Mesendoderm (in vitro differentiated cells): ENCODE data around the gene OSMR.

ENCODE experiments used
- DNase-seq: peaks from one replicate; pipeline ENCODE4 v3.0.0; 2013
- H2AK5ac ChIP-seq: 2 replicates; pipeline ENCODE4 v1.6.1; 2013; ENCODE audit warnings: low read length, inconsistent platforms
- H2BK120ac ChIP-seq: 2 replicates; pipeline ENCODE4 v1.6.1; 2013; ENCODE audit warnings: low read depth, mild to moderate bottlenecking, low read length, moderate library complexity, mixed read lengths
- H2BK15ac ChIP-seq: replicated peaks from 2 replicates; pipeline ENCODE4 v1.6.1; 2013; ENCODE audit warnings: low read depth, mild to moderate bottlenecking, moderate library complexity
- H2BK5ac ChIP-seq: 2 replicates; pipeline ENCODE4 v1.6.1; 2013; ENCODE audit warnings: low read length, inconsistent platforms
- H3K18ac ChIP-seq: 2 replicates; pipeline ENCODE4 v1.6.1; 2013; ENCODE audit warnings: mild to moderate bottlenecking, low read length, mixed read lengths
- H3K23ac ChIP-seq: one replicate; pipeline ENCODE4 v1.6.1; 2013; ENCODE audit warnings: low read length
- H3K27ac ChIP-seq: 2 replicates; pipeline ENCODE4 v1.5.1; 2013; ENCODE audit warnings: low read depth, mild to moderate bottlenecking, inconsistent platforms, low read length, moderate library complexity
- H3K27me3 ChIP-seq: 2 replicates; pipeline ENCODE4 v1.6.1; 2013; ENCODE audit warnings: low read length, control low read depth, mild to moderate bottlenecking, inconsistent platforms; ENCODE audit not compliant: insufficient read depth, poor library complexity
- H3K36me3 ChIP-seq: 2 replicates; pipeline ENCODE4 v1.6.1; 2013; ENCODE audit warnings: low read length, inconsistent platforms; ENCODE audit not compliant: control insufficient read depth, insufficient read depth
- H3K4ac ChIP-seq: one replicate; pipeline ENCODE4 v1.6.1; 2013; ENCODE audit warnings: low read depth, mild to moderate bottlenecking, low read length, moderate library complexity
- H3K4me1 ChIP-seq: 2 replicates; pipeline ENCODE4 v1.6.1; 2013; ENCODE audit warnings: low read depth, low read length, inconsistent platforms; ENCODE audit not compliant: control insufficient read depth
- H3K4me2 ChIP-seq: 2 replicates; pipeline ENCODE4 v1.6.1; 2013; ENCODE audit warnings: low read length
- H3K4me3 ChIP-seq: 2 replicates; pipeline ENCODE4 v1.5.1; 2013; ENCODE audit warnings: mild to moderate bottlenecking, low read length
- H3K56ac ChIP-seq: one replicate; pipeline ENCODE4 v1.6.1; 2013; ENCODE audit warnings: low read length
- H3K79me1 ChIP-seq: 2 replicates; pipeline ENCODE4 v1.6.1; 2013; ENCODE audit warnings: low read length, inconsistent platforms
- H3K79me2 ChIP-seq: 2 replicates; pipeline ENCODE4 v1.6.1; 2013; ENCODE audit warnings: mild to moderate bottlenecking, low read length; ENCODE audit not compliant: control insufficient read depth, insufficient read depth
- H3K9ac ChIP-seq: 2 replicates; pipeline ENCODE4 v1.6.1; 2013; ENCODE audit warnings: low read length, inconsistent platforms
- H4K5ac ChIP-seq: one replicate; pipeline ENCODE4 v1.6.1; 2013; ENCODE audit warnings: low read length
- H4K8ac ChIP-seq: one replicate; pipeline ENCODE4 v1.6.1; 2013; ENCODE audit warnings: low read depth, mild to moderate bottlenecking, control low read depth, low read length, moderate library complexity
- WGBS: extraction: QIAGEN DNeasy Blood & Tissue Kit; methylation state at CpG from one replicate; pipeline ENCODE4 v1.1.7; 2013; ENCODE audit warnings: low lambda C conversion rate, missing lambda C conversion rate; ENCODE audit not compliant: insufficient coverage; ENCODE audit errors: extremely low coverage; 5-methylcytosine and 5-hydroxymethylcytosine counted together

Gene OSMR

GRCh38 chr5:38832810-38833209, 13.0 kb upstream of the OSMR start:
- Histone ChIP-seq H4K5ac (no peak overlapping the region), H3K27me3 (no peaks in the 10 kb centered on the region), H2BK15ac (no peak overlapping the region), H2BK5ac (no peak overlapping the region), H3K23ac (no peak overlapping the region), H3K4ac (no peak overlapping the region), H3K4me3 (no peak overlapping the region), H2AK5ac (no peak overlapping the region), H4K8ac (no peak overlapping the region), H3K18ac (no peak overlapping the region), H2BK120ac (no peak overlapping the region), H3K79me2 (no peaks in the 10 kb centered on the region), H3K9ac (no peak overlapping the region), H3K36me3 (no peaks in the 10 kb centered on the region), H3K56ac (no peak overlapping the region), H3K4me2 (no peak overlapping the region), H3K79me1 (no peaks in the 10 kb centered on the region), H3K27ac (no peak overlapping the region), H3K4me1 (peaks cover 3% of the 10 kb centered on the region)
- DNase-seq, result no peak
- WGBS, result no CpG with 5 or more reads among the region's 4 CpGs

- Histone ChIP-seq H3K27me3 (no peaks in the 10 kb centered on the region), H4K8ac (no peak overlapping the region), H3K4ac (no peak overlapping the region), H3K79me1 (no peaks in the 10 kb centered on the region), H2AK5ac (no peak overlapping the region), H2BK120ac (no peak overlapping the region), H2BK15ac (no peak overlapping the region), H3K9ac (no peak overlapping the region), H3K27ac (no peak overlapping the region), H2BK5ac (no peak overlapping the region), H3K4me1 (peaks cover 3% of the 10 kb centered on the region), H3K4me2 (no peak overlapping the region), H3K4me3 (no peak overlapping the region), H4K5ac (no peak overlapping the region), H3K79me2 (no peaks in the 10 kb centered on the region), H3K23ac (no peak overlapping the region), H3K56ac (no peak overlapping the region), H3K18ac (no peak overlapping the region), H3K36me3 (no peaks in the 10 kb centered on the region)
- DNase-seq, result peak; percentile 37
- WGBS, result no CpG with 5 or more reads among the region's 2 CpGs
Observed at GRCh38 chr5:38835887-38836286, 9.9 kb upstream of the OSMR start.

- Histone ChIP-seq H3K79me1 (no peaks in the 10 kb centered on the region), H3K36me3 (no peaks in the 10 kb centered on the region), H3K4me3 (no peak overlapping the region), H3K4me1 (no peaks in the 10 kb centered on the region), H3K4ac (no peak overlapping the region), H3K9ac (no peak overlapping the region), H2BK15ac (no peak overlapping the region), H4K8ac (no peak overlapping the region), H3K27ac (no peak overlapping the region), H4K5ac (no peak overlapping the region), H3K27me3 (no peaks in the 10 kb centered on the region), H3K18ac (no peak overlapping the region), H3K79me2 (no peaks in the 10 kb centered on the region), H2AK5ac (no peak overlapping the region), H3K23ac (no peak overlapping the region), H3K4me2 (no peak overlapping the region), H2BK120ac (no peak overlapping the region), H3K56ac (no peak overlapping the region), H2BK5ac (no peak overlapping the region)
- no peak for DNase-seq
- WGBS, result no CpG with 5 or more reads among the region's 2 CpGs
Observed at GRCh38 chr5:38837416-38837815, 8.4 kb upstream of the OSMR start.

DNA sequence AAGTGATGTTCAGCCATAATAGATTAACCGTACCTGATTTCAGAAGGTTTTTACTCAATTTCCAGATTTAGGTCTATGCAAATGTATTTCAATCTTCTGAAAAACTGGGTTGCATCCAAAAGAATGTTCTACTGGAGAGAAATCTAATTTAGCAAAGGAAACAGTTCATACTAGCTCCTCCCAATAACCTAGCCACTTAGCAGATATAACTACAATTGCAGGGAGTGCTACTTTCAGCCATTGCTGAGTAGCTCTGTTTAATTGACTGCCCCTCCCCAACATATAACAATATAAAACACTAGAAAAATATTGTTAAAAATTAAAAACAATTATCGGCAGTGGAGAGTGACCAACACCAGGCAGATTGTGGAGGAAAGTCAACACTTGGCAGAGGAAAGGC, 7.9 kb upstream of the OSMR start:
- Histone ChIP-seq H3K23ac (no peak overlapping the region), H3K27ac (no peak overlapping the region), H3K4me3 (no peak overlapping the region), H3K18ac (no peak overlapping the region), H3K79me2 (no peaks in the 10 kb centered on the region), H3K79me1 (no peaks in the 10 kb centered on the region), H2BK5ac (no peak overlapping the region), H3K9ac (no peak overlapping the region), H3K4me1 (no peaks in the 10 kb centered on the region), H2AK5ac (no peak overlapping the region), H3K56ac (no peak overlapping the region), H2BK15ac (no peak overlapping the region), H3K36me3 (no peaks in the 10 kb centered on the region), H4K5ac (no peak overlapping the region), H3K27me3 (no peaks in the 10 kb centered on the region), H3K4ac (no peak overlapping the region), H2BK120ac (no peak overlapping the region), H4K8ac (no peak overlapping the region), H3K4me2 (no peak overlapping the region)
- DNase-seq, result no peak
- WGBS, result no CpG with 5 or more reads among the region's 2 CpGs

GRCh38 chr5:38843665-38844064, 2.1 kb upstream of the OSMR start:
- Histone ChIP-seq H2BK5ac (no peak overlapping the region), H3K79me1 (no peaks in the 10 kb centered on the region), H2BK15ac (no peak overlapping the region), H2AK5ac (no peak overlapping the region), H3K4me3 (no peak overlapping the region), H3K56ac (no peak overlapping the region), H3K27me3 (peaks cover 2% of the 10 kb centered on the region), H3K4me1 (no peaks in the 10 kb centered on the region), H2BK120ac (no peak overlapping the region), H4K5ac (no peak overlapping the region), H3K4me2 (no peak overlapping the region), H3K36me3 (no peaks in the 10 kb centered on the region), H4K8ac (no peak overlapping the region), H3K9ac (no peak overlapping the region), H3K18ac (no peak overlapping the region), H3K23ac (no peak overlapping the region), H3K4ac (no peak overlapping the region), H3K79me2 (no peaks in the 10 kb centered on the region), H3K27ac (no peak overlapping the region)
- no peak for DNase-seq
- WGBS, result no CpG with 5 or more reads among the region's 1 CpG

- H3K4me1 ChIP-seq, result no peaks in the 10 kb centered on the region
- H3K4me2 ChIP-seq, result peak overlapping the region; percentile 77
- H3K56ac ChIP-seq, result peak overlapping the region; percentile 92
- H2AK5ac ChIP-seq, result no peak overlapping the region
- whole genome bisulfite sequencing, result no CpG with 5 or more reads among the region's 24 CpGs
- H3K4me3 ChIP-seq, result peak overlapping the region; percentile 48
- no peaks in the 10 kb centered on the region for H3K79me2 ChIP-seq
- H4K8ac ChIP-seq, result no peak overlapping the region
- H3K27me3 ChIP-seq, result peaks cover 2% of the 10 kb centered on the region
- H2BK120ac ChIP-seq, result no peak overlapping the region
- no peak overlapping the region for H3K27ac ChIP-seq
- H3K4ac ChIP-seq, result no peak overlapping the region
- H3K36me3 ChIP-seq, result no peaks in the 10 kb centered on the region
- no peak overlapping the region for H3K18ac ChIP-seq
- DNase-seq, result peak; percentile 20
- H2BK5ac ChIP-seq, result no peak overlapping the region
- peak overlapping the region; percentile 77 for H3K9ac ChIP-seq
- H3K79me1 ChIP-seq, result no peaks in the 10 kb centered on the region
- no peak overlapping the region for H3K23ac ChIP-seq
- no peak overlapping the region for H2BK15ac ChIP-seq
- H4K5ac ChIP-seq, result no peak overlapping the region
Observed at GRCh38 chr5:38846379-38847011, 683 bp downstream of the OSMR start.
